Activated T-helper 17 cell treated with anti-CD3 and anti-CD28 coated beads, Interleukin-2, amount 50 U/mL, for 72 hours (primary cell): ENCODE data around the gene TUBD1. TPM values are rescaled to one million over a fixed set of nuclear protein-coding genes. Genes with fewer than 3 reads are reported as not detected.
"Not testable (repeated sequence)": the region's sequence is repeated elsewhere in the genome, so short reads cannot be mapped to it uniquely, and the experiment has no call there.

Experiments
- ATAC-seq: fragments of 150-1000 bp; cut with Tn5 transposase; replicated peaks from 2 replicates; pipeline ENCODE4 v1.10.0; 2021; ENCODE audit warnings: mild to moderate bottlenecking, moderate library complexity
- H3K27ac Mint-ChIP-seq: one replicate; pipeline ENCODE4 v1.8.0; 2022; ENCODE audit warnings: mixed read lengths
- H3K27me3 Mint-ChIP-seq: one replicate; pipeline ENCODE4 v1.8.0; 2022; ENCODE audit warnings: mixed read lengths
- H3K36me3 Mint-ChIP-seq: one replicate; pipeline ENCODE4 v1.8.0; 2022; ENCODE audit warnings: low read depth, mild to moderate bottlenecking, mixed read lengths
- H3K4me1 Mint-ChIP-seq: one replicate; pipeline ENCODE4 v1.8.0; 2022; ENCODE audit warnings: mixed read lengths
- H3K4me3 Mint-ChIP-seq: one replicate; pipeline ENCODE4 v1.8.0; 2022; ENCODE audit warnings: mild to moderate bottlenecking, mixed read lengths
- H3K9me3 Mint-ChIP-seq: one replicate; pipeline ENCODE4 v1.8.0; 2022; ENCODE audit warnings: mixed read lengths
- total RNA-seq, 2 donors: library from RNA; stranded (reverse); gene quantifications; one replicate each; pipeline ENCODE4 v1.2.3, GENCODE V29; 2022

Gene TUBD1
- 10 to 100 TPM; 12.8 to 18.1 TPM for total RNA-seq

GRCh38 chr17:59892924-59893675 lies at the start of gene TUBD1, which contains the start of gene RPS6KB1:
TUBD1 (minus strand) TSS chr17:59892943; CDS start chr17:59891002, 1,941 bp downstream.
RPS6KB1 (plus strand) TSS chr17:59893121; CDS start chr17:59893185, 64 bp downstream.
- Mint-ChIP-seq H3K4me3 (peak within 1 kb of the TSS; percentile 93), H3K4me1 (peaks cover 20% of the 10 kb centered on the region), H3K27ac (peak within 1 kb of the TSS; percentile 96), H3K9me3 (no peaks in the 10 kb centered on the region), H3K36me3 (peaks cover 76% of the 10 kb centered on the region), H3K27me3 (no peaks in the 10 kb centered on the region)
- ATAC-seq: peak; percentile 96

GRCh38 chr17:59941131-59941530 lies 48.4 kb upstream of the TUBD1 start:
- Mint-ChIP-seq H3K4me3 (peak overlapping the region; percentile 19), H3K27me3 (no peaks in the 10 kb centered on the region), H3K27ac (peak overlapping the region; percentile 95), H3K36me3 (peaks cover 100% of the 10 kb centered on the region), H3K9me3 (no peaks in the 10 kb centered on the region), H3K4me1 (peaks cover 6% of the 10 kb centered on the region)
- ATAC-seq: peak; percentile 67

GRCh38 chr17:59940697-59941096 lies 48.0 kb upstream of the TUBD1 start:
- Mint-ChIP-seq H3K4me3 (peak overlapping the region; percentile 19), H3K27ac (peak overlapping the region; percentile 95), H3K36me3 (peaks cover 100% of the 10 kb centered on the region)
- H3K27me3 Mint-ChIP-seq, H3K9me3 Mint-ChIP-seq, H3K4me1 Mint-ChIP-seq: not testable (repeated sequence)
- peak; percentile 18 for ATAC-seq

- peak overlapping the region; percentile 55 for H3K27ac Mint-ChIP-seq
- not testable (repeated sequence) for H3K4me1 Mint-ChIP-seq, H3K9me3 Mint-ChIP-seq, H3K4me3 Mint-ChIP-seq, ATAC-seq, H3K27me3 Mint-ChIP-seq
- H3K36me3 Mint-ChIP-seq: peaks cover 100% of the 10 kb centered on the region
Observed at GRCh38 chr17:59933317-59933716, 40.6 kb upstream of the TUBD1 start.

GRCh38 chr17:59930768-59931167 lies 38.0 kb upstream of the TUBD1 start:
- not testable (repeated sequence) for H3K4me1 Mint-ChIP-seq, ATAC-seq, H3K27ac Mint-ChIP-seq, H3K4me3 Mint-ChIP-seq, H3K27me3 Mint-ChIP-seq, H3K9me3 Mint-ChIP-seq
- peaks cover 100% of the 10 kb centered on the region for H3K36me3 Mint-ChIP-seq

- not testable (repeated sequence) for H3K9me3 Mint-ChIP-seq, H3K4me1 Mint-ChIP-seq, H3K27ac Mint-ChIP-seq, H3K27me3 Mint-ChIP-seq, ATAC-seq, H3K4me3 Mint-ChIP-seq
- peaks cover 100% of the 10 kb centered on the region for H3K36me3 Mint-ChIP-seq
Observed at GRCh38 chr17:59930121-59930520, 37.4 kb upstream of the TUBD1 start.

- not testable (repeated sequence) for H3K4me3 Mint-ChIP-seq, H3K27ac Mint-ChIP-seq, H3K4me1 Mint-ChIP-seq, ATAC-seq, H3K9me3 Mint-ChIP-seq, H3K27me3 Mint-ChIP-seq
- peaks cover 98% of the 10 kb centered on the region for H3K36me3 Mint-ChIP-seq
Observed at GRCh38 chr17:59920637-59921036, 27.9 kb upstream of the TUBD1 start.

GRCh38 chr17:59916446-59916845 lies 23.7 kb upstream of the TUBD1 start:
- Mint-ChIP-seq H3K9me3 (no peaks in the 10 kb centered on the region), H3K36me3 (peaks cover 97% of the 10 kb centered on the region), H3K27me3 (no peaks in the 10 kb centered on the region), H3K4me3 (no peak overlapping the region), H3K4me1 (no peaks in the 10 kb centered on the region), H3K27ac (no peak overlapping the region)
- no peak for ATAC-seq

GRCh38 chr17:59914274-59914854 lies 21.6 kb upstream of the TUBD1 start:
- Mint-ChIP-seq H3K27me3 (no peaks in the 10 kb centered on the region), H3K4me3 (no peak overlapping the region), H3K9me3 (no peaks in the 10 kb centered on the region), H3K36me3 (peaks cover 91% of the 10 kb centered on the region), H3K4me1 (no peaks in the 10 kb centered on the region), H3K27ac (no peak overlapping the region)
- no peak for ATAC-seq

- Mint-ChIP-seq H3K4me3 (no peak overlapping the region), H3K27me3 (no peaks in the 10 kb centered on the region), H3K36me3 (peaks cover 69% of the 10 kb centered on the region), H3K27ac (no peak overlapping the region), H3K4me1 (peaks cover 15% of the 10 kb centered on the region), H3K9me3 (no peaks in the 10 kb centered on the region)
- no peak for ATAC-seq
Observed at GRCh38 chr17:59907467-59907866, 14.7 kb upstream of the TUBD1 start.

GRCh38 chr17:59903455-59903854 lies 10.7 kb upstream of the TUBD1 start:
- peak overlapping the region; percentile 3 for H3K4me3 Mint-ChIP-seq
- peak; percentile 49 for ATAC-seq
- H3K36me3 Mint-ChIP-seq: peaks cover 55% of the 10 kb centered on the region
- no peaks in the 10 kb centered on the region for H3K9me3 Mint-ChIP-seq
- H3K4me1 Mint-ChIP-seq: peaks cover 15% of the 10 kb centered on the region
- no peaks in the 10 kb centered on the region for H3K27me3 Mint-ChIP-seq
- H3K27ac Mint-ChIP-seq: no peak overlapping the region

GRCh38 chr17:59901604-59902003 lies 8.9 kb upstream of the TUBD1 start:
- Mint-ChIP-seq H3K27me3 (no peaks in the 10 kb centered on the region), H3K36me3 (peaks cover 52% of the 10 kb centered on the region), H3K4me3 (no peak overlapping the region), H3K27ac (no peak overlapping the region), H3K9me3 (no peaks in the 10 kb centered on the region), H3K4me1 (peaks cover 16% of the 10 kb centered on the region)
- ATAC-seq: no peak

- no peaks in the 10 kb centered on the region for H3K27me3 Mint-ChIP-seq
- peaks cover 14% of the 10 kb centered on the region for H3K4me1 Mint-ChIP-seq
- H3K27ac Mint-ChIP-seq: no peak overlapping the region
- no peaks in the 10 kb centered on the region for H3K9me3 Mint-ChIP-seq
- peaks cover 56% of the 10 kb centered on the region for H3K36me3 Mint-ChIP-seq
- ATAC-seq: no peak
- no peak overlapping the region for H3K4me3 Mint-ChIP-seq
Observed at GRCh38 chr17:59899099-59899498, 6.4 kb upstream of the TUBD1 start.

GRCh38 chr17:59897090-59897489 lies 4.3 kb upstream of the TUBD1 start:
- no peaks in the 10 kb centered on the region for H3K9me3 Mint-ChIP-seq
- H3K4me3 Mint-ChIP-seq: no peak overlapping the region
- no peak for ATAC-seq
- H3K27me3 Mint-ChIP-seq: no peaks in the 10 kb centered on the region
- peaks cover 65% of the 10 kb centered on the region for H3K36me3 Mint-ChIP-seq
- H3K4me1 Mint-ChIP-seq: peaks cover 8% of the 10 kb centered on the region
- no peak overlapping the region for H3K27ac Mint-ChIP-seq

- Mint-ChIP-seq H3K4me3 (peak overlapping the region; percentile 93), H3K4me1 (peaks cover 15% of the 10 kb centered on the region), H3K36me3 (peaks cover 70% of the 10 kb centered on the region), H3K27me3 (no peaks in the 10 kb centered on the region), H3K27ac (peak overlapping the region; percentile 96), H3K9me3 (no peaks in the 10 kb centered on the region)
- no peak for ATAC-seq
Observed at GRCh38 chr17:59893676-59894100, 945 bp upstream of the TUBD1 start.
